ENCODE measurements around the gene LSR.

LSR gene

DNA sequence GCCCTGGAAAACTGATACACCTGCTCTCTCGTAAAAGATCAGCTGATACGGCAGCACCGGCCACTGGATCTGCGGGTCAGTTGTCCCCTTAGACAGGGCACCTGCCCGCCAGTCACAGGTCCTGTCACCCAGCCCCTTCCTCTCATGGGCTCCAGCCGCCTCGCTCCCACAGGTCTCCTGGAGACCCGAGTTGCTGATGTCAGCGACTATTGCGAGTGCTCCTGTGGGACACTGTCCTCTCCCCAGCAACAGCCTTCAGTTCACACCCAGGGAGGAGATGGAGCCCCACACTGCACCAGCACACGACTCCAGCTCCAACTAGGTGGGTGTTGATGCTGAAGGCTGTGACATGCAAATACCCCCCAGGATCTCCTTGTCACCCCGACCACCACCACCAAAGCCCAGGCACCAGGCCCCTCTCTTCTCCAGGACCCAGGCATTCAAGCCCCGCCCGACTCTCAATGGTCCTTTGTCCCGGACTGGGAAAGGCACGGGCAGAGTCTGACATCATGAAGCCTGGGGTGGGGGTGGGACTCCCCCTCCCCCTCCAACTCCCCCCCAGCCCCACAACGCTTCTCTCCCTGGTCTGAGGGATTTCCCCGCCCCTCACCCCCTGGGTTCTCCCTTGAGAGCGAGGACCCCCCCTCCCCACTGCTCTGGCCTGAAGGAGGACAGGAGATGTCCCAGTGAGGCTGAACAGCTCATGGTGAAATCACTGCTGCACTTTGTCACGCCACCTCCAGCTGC is 41.8 kb downstream of the LSR start:
- peak; percentile 82 for DNase-seq

DNA sequence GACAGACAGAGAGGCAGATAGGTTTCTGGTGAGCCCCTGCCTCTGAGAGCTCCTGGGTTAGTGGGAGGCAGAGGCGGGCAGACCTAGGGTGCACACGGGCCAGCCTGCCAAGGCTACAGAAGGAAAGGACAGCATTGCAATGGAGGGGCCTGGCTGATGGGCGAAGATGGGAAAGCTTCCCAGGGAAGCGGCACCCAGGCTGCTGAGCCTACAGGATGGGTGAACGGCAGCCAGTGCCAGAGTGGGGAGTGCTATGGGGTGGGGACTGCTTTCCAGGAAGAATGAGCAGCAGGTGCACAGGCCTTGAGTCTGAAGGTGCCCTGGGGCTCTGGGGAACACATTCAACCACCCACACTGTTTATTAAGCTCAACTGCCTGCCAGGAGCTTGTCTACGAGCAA is 42.5 kb downstream of the LSR start:
- DNase-seq: no peak

DNA sequence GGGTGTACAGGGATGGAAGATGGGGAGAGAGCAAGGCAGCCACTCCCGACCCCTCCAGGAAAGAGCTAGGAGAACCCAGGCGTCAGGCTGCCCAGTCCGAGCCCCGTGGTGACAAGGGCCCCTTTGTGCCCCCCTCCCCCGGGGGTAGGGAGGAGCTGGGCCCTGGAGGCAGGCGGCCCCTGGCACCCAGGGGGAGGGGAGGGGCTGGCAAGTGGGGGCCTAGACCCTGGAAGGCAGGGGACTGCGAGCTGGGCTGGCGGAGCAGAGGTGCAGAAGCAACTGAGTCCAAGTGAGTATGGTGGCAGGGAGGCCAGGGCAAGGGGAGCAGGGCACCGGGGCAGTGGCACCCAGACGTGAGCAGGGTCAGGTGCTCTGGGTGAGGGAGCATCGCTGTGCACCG is 43.1 kb downstream of the LSR start, which contains the start of gene MAG:
TSS of gene MAG (plus strand) at position 246 of the 400 bp plus-strand sequence. CDS start 3,248 bp downstream, outside the sequence.
- DNase-seq: peak; percentile 91

DNA sequence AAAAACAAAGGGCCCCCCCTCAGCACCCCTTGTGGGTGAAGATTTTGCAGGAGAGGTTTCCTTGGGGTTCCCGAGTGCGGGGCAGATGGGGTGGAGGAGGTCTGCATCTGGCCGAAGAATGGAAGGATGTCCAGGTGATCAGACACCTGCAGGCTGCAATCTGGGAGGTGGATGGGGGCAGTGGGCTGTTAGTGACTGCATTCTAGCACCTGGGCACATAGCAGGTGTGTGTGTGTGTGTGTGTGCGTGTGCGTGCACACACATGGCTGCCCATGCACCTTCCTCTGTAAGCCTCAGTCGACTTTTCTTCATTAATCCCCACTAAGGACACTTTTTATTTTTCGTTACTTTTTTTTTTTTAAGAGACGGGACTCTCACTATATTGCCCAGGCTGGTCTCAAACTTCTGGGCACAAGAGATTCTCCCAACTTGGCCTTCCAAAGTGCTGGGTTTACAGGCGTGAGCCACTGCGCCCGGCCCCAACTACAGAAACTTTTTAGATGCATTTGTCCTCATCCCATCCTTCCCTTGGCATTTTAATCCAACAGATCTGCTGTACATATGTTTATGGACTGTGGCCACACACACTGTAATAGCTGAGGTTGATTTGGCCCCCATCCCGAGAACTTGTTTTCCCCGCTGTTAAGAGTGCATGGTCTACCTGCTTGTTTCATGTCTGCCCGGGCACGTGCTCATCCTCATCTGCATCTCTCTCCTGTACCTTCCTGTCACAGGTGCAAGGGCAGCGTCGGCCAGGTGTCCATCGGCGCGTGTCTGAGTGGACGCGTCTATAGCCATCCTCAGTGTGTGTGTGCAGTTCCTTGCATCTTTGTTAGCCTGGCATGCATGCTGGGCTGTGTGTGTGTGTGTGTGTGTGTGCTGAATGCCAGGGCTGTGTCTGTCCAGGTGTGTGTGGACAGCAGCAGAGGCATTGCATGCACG is 43.9 kb downstream of the LSR start:
- DNase-seq: no peak

DNA sequence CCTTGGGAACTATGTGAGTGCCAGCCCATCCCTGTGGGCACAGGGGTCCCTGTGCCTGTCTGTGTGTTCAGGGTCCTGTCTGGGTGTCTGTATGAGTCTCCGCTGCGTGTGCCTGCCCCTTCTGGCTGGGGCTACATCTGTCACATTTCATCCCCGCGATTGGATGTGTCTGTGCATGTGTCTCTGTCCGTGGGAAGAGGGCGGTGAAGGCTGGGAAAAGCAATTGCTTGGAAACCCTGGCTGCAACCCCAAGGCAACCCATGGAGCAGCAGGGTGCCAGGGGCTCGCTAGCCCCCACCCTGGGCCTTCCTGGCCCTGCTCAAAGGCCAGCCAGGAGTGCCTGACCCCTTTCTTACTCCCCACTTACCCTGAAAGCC is 44.5 kb downstream of the LSR start:
- DNase-seq: peak; percentile 36

DNA sequence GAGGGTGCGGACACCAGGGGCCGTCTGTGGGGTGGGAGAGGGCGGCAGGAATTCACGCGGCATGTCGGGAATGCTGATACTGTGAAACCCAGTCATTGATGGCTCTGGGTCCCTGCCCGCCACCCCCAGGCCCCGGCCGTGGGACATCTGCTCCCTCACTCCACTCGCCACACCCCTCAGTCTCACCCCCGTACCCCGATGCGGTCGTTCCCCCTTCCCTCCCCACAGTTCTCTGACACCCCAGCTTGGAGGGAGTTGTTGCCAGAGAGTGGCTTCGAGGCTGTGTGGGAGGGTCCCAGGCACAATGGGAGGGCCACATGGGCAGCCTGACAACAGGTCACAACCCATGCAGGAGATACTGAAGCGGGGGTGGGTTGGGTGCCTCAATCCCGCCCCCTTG is 45.0 kb downstream of the LSR start:
- DNase-seq: no peak

DNA sequence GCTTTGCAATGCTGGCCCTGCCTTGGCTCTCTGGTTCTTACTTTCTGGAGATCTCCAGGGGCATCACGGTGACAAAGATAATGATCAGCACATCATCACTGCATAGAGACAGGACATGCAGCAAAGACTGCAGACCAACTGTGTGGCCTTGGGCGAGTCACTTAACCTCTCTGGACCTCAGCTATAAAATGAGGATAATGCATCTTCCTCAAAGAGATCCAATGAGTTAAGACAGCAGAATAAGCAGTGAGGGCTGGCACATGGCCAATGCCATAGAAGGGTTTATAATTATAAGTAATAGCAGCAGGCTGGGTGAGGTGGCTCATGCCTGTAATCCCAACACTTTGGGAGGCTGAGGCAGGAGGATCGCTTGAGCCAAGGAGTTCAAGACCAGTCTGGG is 45.5 kb downstream of the LSR start:
- DNase-seq: no peak

DNA sequence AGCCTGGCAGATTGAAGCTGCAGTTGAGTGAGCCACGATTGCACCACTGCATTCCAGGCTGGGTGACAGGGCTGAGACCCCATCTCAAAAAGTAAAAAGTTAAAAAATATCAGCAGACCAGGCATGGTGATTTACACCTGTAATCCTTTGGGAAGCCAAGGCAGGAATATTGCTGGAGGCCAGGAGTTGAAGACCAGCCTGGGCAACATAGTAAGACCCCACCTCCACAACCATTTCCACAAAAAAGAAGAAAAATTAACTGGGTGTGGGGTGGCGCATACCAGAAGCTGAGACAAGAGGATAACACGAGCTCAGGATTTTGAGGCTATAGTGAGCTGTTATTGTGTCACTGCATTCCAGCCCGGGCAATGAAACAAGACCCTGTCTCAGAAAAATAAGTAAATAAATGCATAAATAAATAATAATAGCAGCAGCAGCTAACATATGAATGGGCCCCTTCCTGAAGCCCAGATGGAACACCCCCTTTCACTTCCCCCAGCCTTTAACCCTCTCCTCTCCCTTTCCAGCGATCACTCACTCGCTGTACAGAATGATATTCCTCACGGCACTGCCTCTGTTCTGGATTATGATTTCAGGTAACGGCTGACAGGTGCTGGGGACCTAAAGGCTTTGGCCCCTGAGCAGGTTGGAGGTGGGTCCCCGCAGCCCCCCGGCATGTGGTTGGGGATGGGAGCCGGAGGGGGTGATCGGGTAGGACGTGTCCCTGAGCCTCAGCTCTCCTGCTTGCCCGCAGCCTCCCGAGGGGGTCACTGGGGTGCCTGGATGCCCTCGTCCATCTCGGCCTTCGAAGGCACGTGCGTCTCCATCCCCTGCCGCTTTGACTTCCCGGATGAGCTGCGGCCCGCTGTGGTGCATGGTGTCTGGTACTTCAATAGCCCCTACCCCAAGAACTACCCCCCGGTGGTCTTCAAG is 46.3 kb downstream of the LSR start:
- DNase-seq: no peak

DNA sequence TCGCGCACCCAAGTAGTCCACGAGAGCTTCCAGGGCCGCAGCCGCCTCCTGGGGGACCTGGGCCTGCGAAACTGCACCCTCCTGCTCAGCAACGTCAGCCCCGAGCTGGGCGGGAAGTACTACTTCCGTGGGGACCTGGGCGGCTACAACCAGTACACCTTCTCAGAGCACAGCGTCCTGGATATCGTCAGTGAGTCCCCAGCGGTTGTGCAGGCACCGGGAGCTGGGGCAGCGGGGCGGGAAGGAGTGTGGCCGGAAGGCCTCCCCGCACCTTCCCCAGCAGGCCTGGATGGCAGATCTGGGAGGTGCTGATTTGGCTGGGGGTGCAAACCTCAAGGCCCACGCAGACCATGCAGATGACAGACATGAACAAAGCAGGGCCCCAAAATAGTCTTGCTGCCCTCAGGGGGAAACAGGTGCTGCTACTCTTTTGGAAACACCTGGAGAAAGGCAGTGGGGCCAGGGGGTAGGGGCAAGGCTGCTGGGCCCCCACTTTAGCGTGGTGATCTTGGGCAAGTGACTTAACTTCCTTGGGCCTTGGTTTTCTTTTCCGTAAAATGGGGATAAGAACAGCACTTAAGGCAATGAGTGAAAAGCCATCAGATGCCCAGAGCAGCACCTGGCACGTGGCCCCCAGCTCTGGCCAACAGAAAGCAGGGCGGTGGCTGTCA is 47.1 kb downstream of the LSR start:
- no peak for DNase-seq

DNA sequence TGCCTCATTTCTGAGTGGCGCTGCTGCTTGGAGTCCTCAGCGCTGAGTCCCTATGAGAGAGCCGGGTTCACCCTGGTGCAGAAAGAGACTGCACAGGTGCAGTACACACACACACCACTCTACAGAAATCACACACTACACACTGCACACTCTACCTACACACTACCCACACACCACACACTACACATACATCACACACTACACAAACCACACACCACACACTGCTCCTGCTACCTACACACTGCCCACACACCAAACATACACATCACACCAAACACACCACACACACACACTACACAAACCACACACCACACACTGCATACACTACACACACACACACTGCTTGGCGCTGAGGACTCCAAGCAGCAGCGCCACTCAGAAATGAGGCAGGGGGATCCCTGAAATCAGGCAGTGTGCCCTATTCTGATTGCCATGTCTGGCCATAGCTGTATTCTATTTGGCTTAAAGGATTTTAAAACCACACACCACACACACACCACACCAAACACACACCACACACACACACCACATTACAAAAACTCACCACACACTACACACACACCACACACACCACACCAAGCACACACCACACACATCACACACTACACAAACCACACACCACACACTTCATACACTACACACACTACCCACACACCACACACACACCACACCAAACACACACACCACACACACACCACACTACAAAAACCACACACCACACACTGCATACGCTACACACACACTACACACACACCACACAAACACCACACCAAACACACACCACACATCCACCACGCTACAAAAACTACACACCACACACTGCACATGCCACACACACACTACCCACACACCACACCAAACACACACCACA is 48.1 kb downstream of the LSR start:
- no peak for DNase-seq

DNA sequence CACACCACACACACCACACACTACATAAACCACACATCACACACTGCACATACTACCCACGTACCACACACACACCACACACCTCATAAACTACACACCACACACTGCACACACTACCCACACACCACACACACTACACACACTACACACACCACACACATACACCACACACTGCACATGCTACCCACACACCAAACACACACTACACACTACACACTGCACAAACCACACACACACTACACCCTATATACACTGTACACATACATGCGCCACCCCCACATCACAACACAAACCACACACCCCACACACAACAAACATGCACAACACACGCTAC is 48.7 kb downstream of the LSR start:
- no peak for DNase-seq

DNA sequence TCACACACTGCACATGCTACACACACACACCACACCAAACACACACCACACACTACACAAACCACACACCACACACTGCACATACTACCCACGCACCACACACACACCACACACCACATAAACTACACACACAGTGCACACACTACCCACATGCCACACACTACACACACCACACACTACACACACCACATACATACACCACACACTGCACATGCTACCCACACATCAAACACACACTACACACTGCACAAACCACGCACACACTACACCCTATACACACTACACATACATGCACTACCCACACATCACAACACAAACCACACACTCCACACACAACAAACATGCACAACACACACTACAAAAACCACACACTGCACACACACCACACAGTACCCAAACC is 49.1 kb downstream of the LSR start:
- no peak for DNase-seq

DNA sequence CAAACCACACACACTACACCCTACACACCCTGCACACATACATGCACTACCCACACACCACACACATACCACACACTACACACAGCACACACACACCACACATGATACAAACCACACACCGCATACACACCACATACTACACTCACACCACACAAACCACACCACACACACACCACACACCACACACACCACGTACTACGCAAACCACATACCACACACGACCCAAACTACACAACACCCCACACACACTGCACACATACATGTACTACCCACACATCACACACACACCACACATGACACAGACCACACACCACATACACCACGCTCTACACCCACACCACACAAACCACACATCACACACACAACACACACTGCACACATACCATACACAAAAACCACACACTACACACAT is 49.8 kb downstream of the LSR start:
- DNase-seq: no peak

DNA sequence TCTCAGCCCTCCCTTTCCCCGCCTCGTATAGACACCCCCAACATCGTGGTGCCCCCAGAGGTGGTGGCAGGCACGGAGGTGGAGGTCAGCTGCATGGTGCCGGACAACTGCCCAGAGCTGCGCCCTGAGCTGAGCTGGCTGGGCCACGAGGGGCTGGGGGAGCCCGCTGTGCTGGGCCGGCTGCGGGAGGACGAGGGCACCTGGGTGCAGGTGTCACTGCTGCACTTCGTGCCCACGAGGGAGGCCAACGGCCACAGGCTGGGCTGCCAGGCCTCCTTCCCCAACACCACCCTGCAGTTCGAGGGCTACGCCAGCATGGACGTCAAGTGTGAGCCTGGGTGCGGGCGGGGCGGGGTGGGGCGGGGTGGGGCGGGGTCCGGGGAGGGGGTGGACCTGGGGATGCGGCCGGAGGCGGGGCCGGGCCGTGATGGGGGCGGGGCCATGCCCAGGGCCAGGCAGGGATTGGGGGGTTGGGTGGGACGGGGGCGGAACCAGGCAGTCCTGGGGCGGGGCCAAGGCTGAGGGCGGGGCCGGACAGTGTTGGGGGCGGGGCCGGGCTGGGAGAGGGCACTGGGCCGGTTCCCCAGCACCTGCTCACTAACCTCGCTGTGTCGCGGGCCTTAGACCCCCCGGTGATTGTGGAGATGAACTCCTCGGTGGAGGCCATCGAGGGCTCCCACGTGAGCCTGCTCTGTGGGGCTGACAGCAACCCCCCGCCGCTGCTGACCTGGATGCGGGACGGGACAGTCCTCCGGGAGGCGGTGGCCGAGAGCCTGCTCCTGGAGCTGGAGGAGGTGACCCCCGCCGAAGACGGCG is 50.9 kb downstream of the LSR start:
- peak; percentile 63 for DNase-seq

DNA sequence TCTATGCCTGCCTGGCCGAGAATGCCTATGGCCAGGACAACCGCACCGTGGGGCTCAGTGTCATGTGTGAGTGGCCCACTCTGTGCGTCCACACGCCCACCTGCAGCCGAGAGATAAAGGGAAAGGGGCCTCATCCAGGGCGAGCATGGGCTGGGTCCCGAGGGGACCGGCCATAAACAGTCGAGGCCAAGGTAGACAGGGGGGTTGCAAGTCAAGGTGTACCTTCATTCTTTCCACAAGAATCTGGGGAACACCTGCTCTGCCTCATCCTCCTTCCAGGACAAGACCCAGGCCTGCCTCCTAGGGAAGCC is 51.5 kb downstream of the LSR start:
- DNase-seq: no peak

DNA sequence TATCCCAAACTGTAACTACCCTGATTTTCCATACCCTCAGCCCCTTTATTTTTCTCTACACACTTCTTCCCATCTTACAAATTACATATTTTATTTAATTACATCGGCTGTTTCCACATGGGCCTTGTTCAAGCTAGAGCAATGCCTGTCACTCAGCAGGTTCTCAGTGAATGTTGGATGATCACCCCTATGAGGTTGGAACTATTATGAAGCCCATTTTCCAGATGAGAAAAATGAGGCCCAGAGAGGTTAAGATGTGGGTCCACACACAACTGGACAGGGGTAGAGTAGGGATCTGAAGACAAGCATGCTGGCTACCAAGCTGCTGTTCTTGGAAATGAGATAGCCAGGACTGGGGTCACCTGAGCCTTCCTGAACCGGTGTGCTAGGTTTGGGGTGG is 53.2 kb downstream of the LSR start:
- DNase-seq: no peak

DNA sequence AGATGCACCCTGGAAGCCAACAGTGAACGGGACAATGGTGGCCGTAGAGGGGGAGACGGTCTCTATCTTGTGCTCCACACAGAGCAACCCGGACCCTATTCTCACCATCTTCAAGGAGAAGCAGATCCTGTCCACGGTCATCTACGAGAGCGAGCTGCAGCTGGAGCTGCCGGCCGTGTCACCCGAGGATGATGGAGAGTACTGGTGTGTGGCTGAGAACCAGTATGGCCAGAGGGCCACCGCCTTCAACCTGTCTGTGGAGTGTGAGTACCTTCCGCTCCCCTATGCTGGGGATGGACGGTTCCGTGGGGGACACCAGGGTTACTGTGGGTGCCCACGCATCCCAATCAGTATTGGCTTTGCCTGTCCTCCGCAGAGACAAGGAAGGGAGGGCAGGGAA is 53.6 kb downstream of the LSR start:
- no peak for DNase-seq

DNA sequence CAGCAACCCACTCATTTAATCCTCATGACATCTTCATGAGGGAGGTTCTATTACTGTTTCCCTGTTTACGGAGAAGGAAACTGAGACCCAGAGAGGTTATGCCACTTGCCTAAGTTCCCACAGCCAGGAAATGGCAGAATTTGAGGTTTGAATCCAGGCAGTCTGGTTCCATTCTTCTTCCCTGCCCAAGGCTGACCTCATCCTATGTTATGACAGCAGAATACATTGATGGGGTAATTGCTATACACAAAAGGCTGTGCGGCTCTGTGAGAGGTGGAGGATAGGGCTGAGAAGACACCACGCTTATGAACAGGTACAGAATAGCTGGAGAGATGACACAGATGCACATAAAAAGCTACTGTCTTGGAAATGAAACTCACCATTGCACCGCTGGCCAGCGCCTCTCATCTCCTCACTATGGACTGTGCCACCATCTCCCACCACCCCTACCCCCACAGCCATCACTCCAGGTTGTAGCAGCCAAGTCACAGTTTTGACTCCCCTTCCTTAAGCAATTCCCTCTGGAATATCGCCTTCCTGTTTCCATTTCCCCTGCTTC is 54.6 kb downstream of the LSR start:
- no peak for DNase-seq

DNA sequence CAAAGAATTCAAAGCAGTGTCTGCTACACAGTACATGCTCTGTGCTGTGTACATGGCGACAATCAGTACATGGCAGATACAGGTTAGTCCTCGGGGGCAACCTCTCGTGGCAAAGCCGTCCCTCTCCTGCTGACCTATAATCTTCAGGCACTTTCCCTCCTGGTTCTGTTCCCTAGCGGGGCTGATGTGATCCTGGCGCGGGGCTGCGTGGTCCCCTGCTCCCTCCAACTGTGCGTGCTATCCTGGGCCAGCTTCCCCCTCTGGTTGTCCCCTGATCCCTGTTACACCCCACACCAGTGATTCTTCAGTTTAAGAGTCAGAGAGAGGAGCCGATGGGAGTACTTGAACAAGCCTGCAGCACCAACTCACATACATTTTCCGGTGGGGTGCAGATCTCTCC is 55.2 kb downstream of the LSR start:
- no peak for DNase-seq

DNA sequence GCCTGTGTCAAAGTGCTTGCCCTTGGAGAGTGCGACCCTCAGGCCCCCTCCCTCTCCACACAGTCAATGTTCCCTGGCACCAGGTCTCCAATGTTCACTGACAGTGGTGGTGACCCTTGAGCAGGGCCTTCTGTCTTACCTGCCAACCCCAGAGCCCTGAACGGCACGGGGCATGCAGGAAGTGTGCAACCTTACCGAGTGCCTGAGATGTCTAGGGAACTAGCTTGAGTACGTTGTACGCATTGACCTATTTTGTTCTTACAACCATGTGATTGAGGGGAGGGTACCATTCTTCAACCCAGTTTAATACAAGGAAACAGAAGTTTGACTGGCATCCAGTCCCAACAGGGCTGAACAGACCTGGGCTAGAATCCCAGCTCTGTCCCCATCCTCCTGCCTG is 56.4 kb downstream of the LSR start:
- no peak for DNase-seq
